ENCODE results near the gene RELN.

- TF ChIP-seq POLR2AphosphoS5 (IDR thresholded peaks at IDR 0.05; ENCODE audit: low read depth, low read length) (no peak), POLR2A (IDR thresholded peaks at IDR 0.05; ENCODE audit: low read depth, low read length) (no peak), TAF1 (IDR thresholded peaks at IDR 0.05; ENCODE audit: low read depth, low read length) (no peak), SPI1 (IDR thresholded peaks at IDR 0.05; ENCODE audit: low read depth, low read length) (no peak)
Observed at GRCh38 chr7:103936558-103936957, 52.9 kb downstream of the RELN start.
